ENCODE measurements around the gene SRSF12. TPM values are rescaled to one million over a fixed set of nuclear protein-coding genes. Genes with fewer than 3 reads are reported as not detected.

Gene SRSF12
- total and polyA plus RNA-seq, 7 donors, result 0.36 to 3.6 (median 1.1) TPM; not detected in 2

- no peaks in the 10 kb centered on the region for H3K9me3 ChIP-seq
- 90 to 93% methylated on average over 2 of the region's 2 CpGs for WGBS, 2 donors
- no peaks in the 10 kb centered on the region for H3K27me3 ChIP-seq
- intact Hi-C loops (cut with DNase I), result no loop called here
- peaks cover 0 to 26% (median 14%) of the 10 kb centered on the region in 4 donors for H3K4me1 ChIP-seq
- no peak for TF ChIP-seq EP300 (IDR thresholded peaks at IDR 0.05)
- TF ChIP-seq POLR2AphosphoS5 (IDR thresholded peaks at IDR 0.05), result no peak
- TF ChIP-seq POLR2A (IDR thresholded peaks at IDR 0.05), result no peak
- TF ChIP-seq CTCF (IDR thresholded peaks at IDR 0.05), result no peak
- no peak overlapping the region for H3K4me3 ChIP-seq
- no peak for DNase-seq
- no peaks in the 10 kb centered on the region for H3K36me3 ChIP-seq
- peak overlapping the region in 3 of 4 donors; percentile 50 to 80 (median 71) for H3K27ac ChIP-seq
These were observed 44.0 kb downstream of the SRSF12 start for GRCh38 chr6:89073840-89074239.

- WGBS, 2 donors, result 52 to 79% methylated on average over 4 of the region's 4 CpGs
- DNase-seq, result no peak
- Histone ChIP-seq H3K36me3 (no peaks in the 10 kb centered on the region), H3K27me3 (no peaks in the 10 kb centered on the region), H3K27ac (peak overlapping the region; percentile 50 to 80 (median 67)), H3K4me3 (peak overlapping the region in 1 of 4 donors; percentile 19), H3K4me1 (peaks cover 0 to 21% (median 14%) of the 10 kb centered on the region in 4 donors), H3K9me3 (no peaks in the 10 kb centered on the region)
- intact Hi-C loops (cut with DNase I), result no loop called here
- TF ChIP-seq POLR2AphosphoS5 (IDR thresholded peaks at IDR 0.05) (peak in 1 of 4 donors; percentile 36), EP300 (IDR thresholded peaks at IDR 0.05) (no peak)
These were observed 44.8 kb downstream of the SRSF12 start for GRCh38 chr6:89073014-89073620.

DNA sequence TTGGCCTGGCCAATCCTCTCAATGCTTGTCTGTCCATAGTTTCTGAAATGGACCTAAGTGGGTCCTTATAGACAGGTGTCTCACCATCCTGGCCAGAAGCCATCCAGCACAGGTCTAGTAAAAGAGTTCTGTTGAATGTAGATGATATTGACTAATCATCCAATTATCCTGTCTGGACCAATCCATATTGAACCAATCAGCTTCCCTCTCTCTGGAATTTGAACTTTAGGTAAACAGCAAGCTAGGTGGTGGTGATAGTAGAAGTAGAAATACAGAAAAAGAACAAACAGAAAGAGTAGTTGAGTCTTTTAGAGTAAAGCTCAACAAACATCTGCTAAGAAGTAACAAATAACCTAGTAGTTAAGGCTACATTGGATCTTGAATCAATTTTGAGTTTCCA is 46.8 kb downstream of the SRSF12 start:
- no peak for DNase-seq
- TF ChIP-seq POLR2AphosphoS5 (IDR thresholded peaks at IDR 0.05) (no peak), EP300 (IDR thresholded peaks at IDR 0.05) (no peak), POLR2A (IDR thresholded peaks at IDR 0.05) (no peak), CTCF (IDR thresholded peaks at IDR 0.05) (no peak)
- Histone ChIP-seq H3K27ac (no peak overlapping the region), H3K9me3 (no peaks in the 10 kb centered on the region), H3K4me1 (peaks cover 0 to 21% (median 14%) of the 10 kb centered on the region in 4 donors), H3K36me3 (no peaks in the 10 kb centered on the region), H3K4me3 (no peak overlapping the region), H3K27me3 (no peaks in the 10 kb centered on the region)
- intact Hi-C loops (cut with DNase I), result no loop called here

DNA sequence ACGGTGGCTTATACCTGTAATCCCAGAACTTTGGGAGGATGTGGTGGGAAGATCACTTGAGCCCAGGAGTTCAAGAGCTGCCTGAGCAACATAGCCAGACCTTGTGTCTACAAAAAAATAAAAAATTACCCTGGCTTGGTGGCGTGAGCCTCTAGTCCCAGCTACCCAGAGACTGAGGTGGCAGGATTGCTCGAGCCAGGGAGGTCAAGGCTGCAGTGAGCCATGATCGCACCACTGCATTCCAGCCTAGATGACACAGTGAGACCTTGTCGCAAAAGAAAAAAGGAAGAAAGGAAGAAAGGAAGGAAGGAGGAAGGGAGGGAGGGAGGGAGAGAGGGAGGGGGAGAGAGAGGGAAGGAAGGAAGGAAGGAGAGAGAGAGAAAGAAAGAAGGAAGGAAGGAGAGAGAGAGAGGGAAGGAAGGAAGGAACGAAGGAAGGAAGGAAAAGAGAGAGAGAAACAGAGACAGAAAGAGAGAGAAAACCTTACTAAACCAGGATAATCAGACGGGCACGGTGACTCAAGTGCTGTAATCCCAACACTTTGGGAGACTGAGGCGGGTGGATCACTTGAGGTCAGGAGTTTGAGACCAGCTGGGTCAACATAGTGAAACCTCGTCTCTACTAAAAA is 48.2 kb downstream of the SRSF12 start:
- no peaks in the 10 kb centered on the region for H3K27me3 ChIP-seq
- H3K4me1 ChIP-seq, result peaks cover 0 to 21% (median 14%) of the 10 kb centered on the region in 4 donors
- no peak overlapping the region for H3K27ac ChIP-seq
- TF ChIP-seq EP300 (IDR thresholded peaks at IDR 0.05) (no peak), CTCF (IDR thresholded peaks at IDR 0.05) (no peak), POLR2A (IDR thresholded peaks at IDR 0.05) (no peak), POLR2AphosphoS5 (IDR thresholded peaks at IDR 0.05) (no peak)
- no peak overlapping the region for H3K4me3 ChIP-seq
- no peak for DNase-seq
- H3K9me3 ChIP-seq, result no peaks in the 10 kb centered on the region
- 90 to 93% methylated on average over 10 of the region's 10 CpGs for WGBS, 2 donors
- H3K36me3 ChIP-seq, result no peaks in the 10 kb centered on the region
- intact Hi-C loops (cut with DNase I), result no loop called here

GRCh38 chr6:89068695-89069094 is 49.2 kb downstream of the SRSF12 start:
- DNase-seq, result no peak
- H3K4me1 ChIP-seq, result peaks cover 0 to 18% (median 14%) of the 10 kb centered on the region in 4 donors
- no peak for TF ChIP-seq POLR2A (IDR thresholded peaks at IDR 0.05)
- TF ChIP-seq EP300 (IDR thresholded peaks at IDR 0.05), result no peak
- intact Hi-C loops (cut with DNase I), result no loop called here
- no peak overlapping the region for H3K27ac ChIP-seq
- H3K36me3 ChIP-seq, result no peaks in the 10 kb centered on the region
- H3K4me3 ChIP-seq, result no peak overlapping the region
- no peaks in the 10 kb centered on the region for H3K27me3 ChIP-seq
- no peaks in the 10 kb centered on the region for H3K9me3 ChIP-seq
- WGBS, 2 donors, result 42 to 95% methylated on average over 1 of the region's 1 CpG

Data from sigmoid colon (tissue), 7 donors.